Body of pancreas (tissue), 4 donors: ENCODE data around the gene FAU.

Experiments
- POLR2A ChIP-seq, 3 donors: fragments of 450-650 bp; IDR thresholded peaks; one replicate each; pipeline ENCODE4 v1.6.1; 2016; ENCODE audit warnings: antibody characterized with exemption in 3 of 3, mild to moderate bottlenecking in 2 of 3
- TF ChIP-seq, protein P1 (sequence below), 7 experiments: fragments of 450-650 bp in 4 of 7; fragments of 200-600 bp in 3 of 7; sonication (generic) in 3 of 7; IDR thresholded peaks; one replicate each; pipeline ENCODE4 v1.5.1; 2016 to 2019; ENCODE audit warnings: antibody characterized with exemption in 7 of 7

- TF ChIP-seq, protein P1, sequence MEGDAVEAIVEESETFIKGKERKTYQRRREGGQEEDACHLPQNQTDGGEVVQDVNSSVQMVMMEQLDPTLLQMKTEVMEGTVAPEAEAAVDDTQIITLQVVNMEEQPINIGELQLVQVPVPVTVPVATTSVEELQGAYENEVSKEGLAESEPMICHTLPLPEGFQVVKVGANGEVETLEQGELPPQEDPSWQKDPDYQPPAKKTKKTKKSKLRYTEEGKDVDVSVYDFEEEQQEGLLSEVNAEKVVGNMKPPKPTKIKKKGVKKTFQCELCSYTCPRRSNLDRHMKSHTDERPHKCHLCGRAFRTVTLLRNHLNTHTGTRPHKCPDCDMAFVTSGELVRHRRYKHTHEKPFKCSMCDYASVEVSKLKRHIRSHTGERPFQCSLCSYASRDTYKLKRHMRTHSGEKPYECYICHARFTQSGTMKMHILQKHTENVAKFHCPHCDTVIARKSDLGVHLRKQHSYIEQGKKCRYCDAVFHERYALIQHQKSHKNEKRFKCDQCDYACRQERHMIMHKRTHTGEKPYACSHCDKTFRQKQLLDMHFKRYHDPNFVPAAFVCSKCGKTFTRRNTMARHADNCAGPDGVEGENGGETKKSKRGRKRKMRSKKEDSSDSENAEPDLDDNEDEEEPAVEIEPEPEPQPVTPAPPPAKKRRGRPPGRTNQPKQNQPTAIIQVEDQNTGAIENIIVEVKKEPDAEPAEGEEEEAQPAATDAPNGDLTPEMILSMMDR (IDR thresholded peaks at IDR 0.05) = no peak
- TF ChIP-seq POLR2A (IDR thresholded peaks at IDR 0.05) = no peak
Measured at GRCh38 chr11:65148657-65149056, 26.7 kb upstream of the FAU start.
